H1 (cell line): ENCODE results near the gene KAT2A. TPM values are rescaled to one million over a fixed set of nuclear protein-coding genes. Genes with fewer than 3 reads are reported as not detected.

Source experiments
- CTCF ChIA-PET: fragments of 300-600 bp; sonication (Branson Sonifier 250); formaldehyde crosslinking; loops from one replicate; lab custom pipeline; 2021; ENCODE audit not compliant: partially characterized antibody; lab: Charles Lee
- POLR2A ChIA-PET: fragments of 300-600 bp; sonication (Branson Sonifier 250); formaldehyde crosslinking; loops from one replicate; lab custom pipeline; 2021; ENCODE audit warnings: inconsistent platforms; ENCODE audit not compliant: partially characterized antibody; lab: Charles Lee
- DNase-seq, 2 experiments: peaks; one replicate each; pipeline versions ENCODE4 v3.0.0 to v3.0.0-alpha.2; 2010 to 2022; ENCODE audit warnings: low spot score in 2 of 2, low read depth in 1 of 2, mixed read lengths in 1 of 2
- FAIRE-seq: peaks from 2 replicates; lab custom pipeline; 2011; peaks lifted over from hg19 to GRCh38; lab: Jason Lieb, UNC
- H2AFZ ChIP-seq: 2 replicates; pipeline ENCODE4 v1.8.1; 2012; ENCODE audit warnings: low read length, inconsistent platforms
- H2AK5ac ChIP-seq: 2 replicates; pipeline ENCODE4 v1.6.1; 2013; ENCODE audit warnings: low read depth, low read length
- H2BK120ac ChIP-seq: replicated peaks from 2 replicates; pipeline ENCODE3; 2013; ENCODE audit warnings: low read depth, low read length, inconsistent platforms
- H2BK12ac ChIP-seq: 2 replicates; pipeline ENCODE4 v1.6.1; 2013; ENCODE audit warnings: low read depth, low read length
- H2BK15ac ChIP-seq: 2 replicates; pipeline ENCODE4 v1.6.1; 2013; ENCODE audit warnings: low read length
- H2BK20ac ChIP-seq: 2 replicates; pipeline ENCODE4 v1.6.1; 2013; ENCODE audit warnings: low read length
- H2BK5ac ChIP-seq: 2 replicates; pipeline ENCODE4 v1.6.1; 2013; ENCODE audit warnings: low read depth, low read length
- H3K14ac ChIP-seq: 2 replicates; pipeline ENCODE4 v1.6.1; 2013; ENCODE audit warnings: inconsistent platforms; ENCODE audit not compliant: insufficient read length
- H3K18ac ChIP-seq: 2 replicates; pipeline ENCODE4 v1.6.1; 2013; ENCODE audit warnings: low read length; ENCODE audit errors: extremely low read depth
- H3K23ac ChIP-seq: 2 replicates; pipeline ENCODE4 v1.6.1; 2013; ENCODE audit warnings: inconsistent platforms; ENCODE audit not compliant: insufficient read length
- H3K23me2 ChIP-seq: 2 replicates; pipeline ENCODE4 v1.6.1; 2013; ENCODE audit warnings: low read depth, low read length
- H3K27ac ChIP-seq: 2 replicates; pipeline ENCODE4 v1.6.1; 2011; ENCODE audit warnings: low read depth, low read length, inconsistent platforms
- H3K27me3 ChIP-seq, 4 experiments: replicated peaks in 1 of 4; 1 replicate in 1 of 4; 2 replicates in 3 of 4; pipeline versions ENCODE4 v1.6.1 to v1.8.1; 2011 to 2013; ENCODE audit warnings: low read length in 3 of 4, mild to moderate bottlenecking in 3 of 4, inconsistent platforms in 2 of 4, mixed read lengths in 2 of 4, moderate library complexity in 1 of 4; ENCODE audit not compliant: control insufficient read depth in 3 of 4, insufficient read depth in 3 of 4; ENCODE audit errors: extremely low read depth in 1 of 4
- H3K36me3 ChIP-seq, 4 experiments: 2 replicates each; pipeline versions ENCODE4 v1.6.1 to v1.8.1; 2011 to 2013; ENCODE audit warnings: mild to moderate bottlenecking in 4 of 4, low read length in 3 of 4, moderate library complexity in 2 of 4, control low read depth in 1 of 4, inconsistent platforms in 1 of 4; ENCODE audit not compliant: insufficient read depth in 4 of 4, control insufficient read depth in 2 of 4
- H3K4ac ChIP-seq: replicated peaks from 2 replicates; pipeline ENCODE3; 2013; ENCODE audit warnings: low read length, low read depth, mixed read lengths, inconsistent platforms; ENCODE audit not compliant: insufficient read length
- H3K4me1 ChIP-seq, 4 experiments: replicated peaks in 1 of 4; 1 replicate in 1 of 4; 2 replicates in 3 of 4; pipeline versions ENCODE4 v1.6.1 to v1.8.1; 2011 to 2013; ENCODE audit warnings: low read length in 3 of 4, inconsistent platforms in 2 of 4, mixed read lengths in 1 of 4; ENCODE audit not compliant: insufficient read depth in 4 of 4, control insufficient read depth in 3 of 4
- H3K4me2 ChIP-seq, 2 experiments: 2 replicates each; pipeline versions ENCODE4 v1.6.1 to v1.8.1; 2011 to 2013; ENCODE audit warnings: low read depth in 2 of 2, low read length in 2 of 2, control low read depth in 1 of 2, inconsistent platforms in 1 of 2, mild to moderate bottlenecking in 1 of 2; ENCODE audit not compliant: insufficient read depth in 1 of 2
- H3K4me3 ChIP-seq, 4 experiments: fragments of 200-600, 300-600 bp in 1 of 4; sonication (generic), shearing (Covaris generic), sonication (Bioruptor Twin) in 1 of 4; 2 replicates each; pipeline versions ENCODE4 v1.5.1 to v1.8.1; 2011 to 2016; ENCODE audit warnings: low read length in 4 of 4, low read depth in 3 of 4, control low read depth in 2 of 4, inconsistent platforms in 2 of 4, mild to moderate bottlenecking in 2 of 4, mixed read lengths in 1 of 4, moderate library complexity in 1 of 4; ENCODE audit not compliant: insufficient read depth in 2 of 4; ENCODE audit errors: extremely low read depth in 1 of 4
- H3K56ac ChIP-seq: replicated peaks from 2 replicates; pipeline ENCODE3; 2013; ENCODE audit warnings: low read depth, mild to moderate bottlenecking, mixed read lengths, low read length, inconsistent platforms; ENCODE audit not compliant: insufficient read length
- H3K79me1 ChIP-seq: 2 replicates; pipeline ENCODE4 v1.6.1; 2013; ENCODE audit warnings: low read depth, low read length, control low read depth
- H3K79me2 ChIP-seq, 2 experiments: 2 replicates each; pipeline versions ENCODE4 v1.6.1 to v1.8.1; 2012 to 2013; ENCODE audit warnings: low read length in 2 of 2, mild to moderate bottlenecking in 2 of 2, inconsistent platforms in 1 of 2; ENCODE audit not compliant: insufficient read depth in 2 of 2, control insufficient read depth in 1 of 2
- H3K9ac ChIP-seq, 4 experiments: replicated peaks in 1 of 4; 1 replicate in 1 of 4; 2 replicates in 3 of 4; pipeline versions ENCODE4 v1.6.1 to v1.8.1; 2011 to 2013; ENCODE audit warnings: low read depth in 3 of 4, low read length in 3 of 4, control low read depth in 2 of 4, mild to moderate bottlenecking in 2 of 4, moderate library complexity in 2 of 4, inconsistent platforms in 1 of 4; ENCODE audit errors: extremely low read depth in 1 of 4
- H3K9me3 ChIP-seq, 2 experiments: 2 replicates each; pipeline versions ENCODE4 v1.6.1 to v1.8.1; 2012 to 2013; ENCODE audit warnings: mild to moderate bottlenecking in 2 of 2, moderate library complexity in 2 of 2, control low read depth in 1 of 2, inconsistent platforms in 1 of 2, low read depth in 1 of 2, low read length in 1 of 2, mixed read lengths in 1 of 2; ENCODE audit not compliant: insufficient read depth in 2 of 2
- H4K20me1 ChIP-seq, 2 experiments: replicated peaks in 1 of 2; 2 replicates each; pipeline versions ENCODE3 to v1.8.1; 2011 to 2013; ENCODE audit warnings: inconsistent platforms in 2 of 2, low read length in 2 of 2, mild to moderate bottlenecking in 1 of 2; ENCODE audit not compliant: insufficient read depth in 2 of 2, control insufficient read depth in 1 of 2
- H4K5ac ChIP-seq: 2 replicates; pipeline ENCODE4 v1.6.1; 2013; ENCODE audit warnings: low read length, low read depth, mixed read lengths, inconsistent platforms; ENCODE audit not compliant: insufficient read length
- H4K8ac ChIP-seq: 2 replicates; pipeline ENCODE4 v1.8.0; 2013; ENCODE audit warnings: mild to moderate bottlenecking, moderate library complexity, low read length, inconsistent platforms; ENCODE audit not compliant: insufficient read depth; ENCODE audit errors: extremely low read depth
- H4K91ac ChIP-seq: replicated peaks from 2 replicates; pipeline ENCODE3; 2013; ENCODE audit warnings: low read length, mixed read lengths, inconsistent platforms; ENCODE audit not compliant: insufficient read length
- CEBPB ChIP-seq: IDR thresholded peaks from 2 replicates; pipeline ENCODE4 v1.6.1; 2012; ENCODE audit warnings: low read depth, low read length
- GTF2F1 ChIP-seq: IDR thresholded peaks from 2 replicates; pipeline ENCODE4 v1.6.1; 2012; ENCODE audit warnings: low read depth, low read length, improper control_type of control experiment, borderline replicate concordance
- JUND ChIP-seq: IDR thresholded peaks from 2 replicates; pipeline ENCODE4 v1.6.1; 2011; ENCODE audit warnings: mild to moderate bottlenecking, improper control_type of control experiment, low read length
- RAD21 ChIP-seq, 2 experiments: IDR thresholded peaks in 1 of 2; conservative IDR thresholded peaks in 1 of 2; 2 replicates each; pipeline ENCODE4 v1.6.1; 2011; ENCODE audit warnings: low read depth in 2 of 2, low read length in 2 of 2, improper control_type of control experiment in 1 of 2, inconsistent platforms in 1 of 2, mild to moderate bottlenecking in 1 of 2, moderate library complexity in 1 of 2
- SP2 ChIP-seq: IDR thresholded peaks from 2 replicates; pipeline ENCODE4 v1.6.1; 2012; ENCODE audit warnings: mild to moderate bottlenecking, low read length, inconsistent platforms
- SUZ12 ChIP-seq: fragments of 200-600 bp; sonication (generic); IDR thresholded peaks from 2 replicates; pipeline ENCODE4 v1.6.1; 2012; ENCODE audit warnings: mild to moderate bottlenecking, inconsistent platforms, low read length, moderate library complexity, mixed read lengths
- WGBS, 2 experiments: shearing (Covaris generic) in 1 of 2; methylation state at CpG; one replicate each; pipeline versions ENCODE4 v1.1.6 to v1.1.7; 2013 to 2015; ENCODE audit warnings: low lambda C conversion rate in 2 of 2, mixed read lengths in 2 of 2, inconsistent platforms in 1 of 2, low coverage in 1 of 2, missing lambda C conversion rate in 1 of 2; ENCODE audit not compliant: insufficient replicate concordance in 2 of 2, insufficient coverage in 1 of 2, insufficient read length in 1 of 2; ENCODE audit errors: extremely low coverage in 1 of 2, missing lambda C conversion rate in 1 of 2; 5-methylcytosine and 5-hydroxymethylcytosine counted together
- polyA plus RNA-seq, 7 experiments: library from polyadenylated mRNA; depleted of rRNA in 3 of 7; stranded (reverse) in 5 of 7; unstranded in 2 of 7; fragments of >200 nt in 5 of 7; fragments of 200-250 nt in 2 of 7; gene quantifications; 1 replicate in 5 of 7; 2 replicates in 1 of 7; 4 replicates in 1 of 7; pipeline versions ENCODE4 v1.2.1 to v1.2.3, GENCODE V29; 2011 to 2013; ENCODE audit warnings: missing spikeins in 2 of 7, mixed read lengths in 2 of 7
- total RNA-seq: library from RNA; stranded (reverse); fragmentation: NEBNext Ultra II Directional; extraction: Animal tissue kit (Norgen Biotek cat#: 25700); gene quantifications from 2 replicates; pipeline ENCODE4 v1.2.1, GENCODE V29; 2021

The KAT2A gene
- total and polyA plus RNA-seq, 2 of the 8 experiments (the other 6 are each of a cell fraction or from before 2014, with no cell fraction given) = 34.2 to 40.1 TPM

- H3K79me2 ChIP-seq = peaks cover 0 to 55% of the 10 kb centered on the region in 2 experiments; a peak in 2 of 4 replicates
- no peak overlapping the region for H3K27ac ChIP-seq
- TF ChIP-seq JUND = no peak
- TF ChIP-seq SUZ12 = no peak
- 0 out of 2 replicates have a peak, but pooled peaks have one; percentile 11 for TF ChIP-seq CEBPB
- TF ChIP-seq SP2 = no peak
- no peak for TF ChIP-seq RAD21 (IDR thresholded peaks at IDR 0.05 in 1 of 2, conservative IDR thresholded peaks at IDR 0.05 in 1 of 2; ENCODE audit: low read depth in 2 of 2, low read length in 2 of 2)
- no peak for TF ChIP-seq GTF2F1
- TF ChIP-seq, all 59 proteins: peak for 1
These were observed 14.0 kb upstream of the KAT2A start for GRCh38 chr17:42135151-42135550.

More at GRCh38 chr17:42135151-42135550, 14.0 kb upstream of the KAT2A start:
- DNase-seq (no peak), FAIRE-seq (no peak)
- 94% methylated on average over 6 of the region's 6 CpGs; no CpG with 5 or more reads in 1 of the 2 experiments for WGBS, 2 experiments
- Histone ChIP-seq H4K91ac (no peak overlapping the region), H4K5ac (no peak overlapping the region), H3K23me2 (peaks cover 3% of the 10 kb centered on the region; the same call in 1 of the 2 replicates), H3K4me2 (no peak overlapping the region; a peak in 1 of 4 replicates), H3K4ac (no peak overlapping the region), H3K23ac (no peak overlapping the region), H2AFZ (no peak overlapping the region), H3K9ac (no peak overlapping the region), H4K8ac (no peak overlapping the region), H2BK120ac (no peak overlapping the region), H3K27me3 (no peaks in the 10 kb centered on the region), H3K4me1 (peaks cover 0 to 6% (median 1%) of the 10 kb centered on the region in 4 experiments; a peak in 3 of 7 replicates), H3K56ac (no peak overlapping the region), H2BK12ac (no peak overlapping the region), H3K4me3 (no peak overlapping the region), H2BK20ac (no peak overlapping the region), H2BK5ac (no peak overlapping the region), H3K79me1 (peaks cover 19% of the 10 kb centered on the region), H2BK15ac (no peak overlapping the region), H3K14ac (no peak overlapping the region), H4K20me1 (peaks cover 5 to 15% of the 10 kb centered on the region in 2 experiments), H3K36me3 (peaks cover 0 to 7% (median 1%) of the 10 kb centered on the region in 4 experiments; a peak in 3 of 8 replicates), H3K18ac (no peak overlapping the region), H3K9me3 (no peaks in the 10 kb centered on the region), H2AK5ac (no peak overlapping the region)
- POLR2A ChIA-PET = no interaction called here
- CTCF ChIA-PET = interaction anchor here (0.6 to 11.7 kb wide), 14 partner anchors 10 to 382 kb away, joined by 3 to 97 read pairs (median 4); partner anchors contain the start of genes HSPB9, KAT2A and NKIRAS2
